ENCODE results near the gene CPB2.

- TF ChIP-seq, protein P1, sequence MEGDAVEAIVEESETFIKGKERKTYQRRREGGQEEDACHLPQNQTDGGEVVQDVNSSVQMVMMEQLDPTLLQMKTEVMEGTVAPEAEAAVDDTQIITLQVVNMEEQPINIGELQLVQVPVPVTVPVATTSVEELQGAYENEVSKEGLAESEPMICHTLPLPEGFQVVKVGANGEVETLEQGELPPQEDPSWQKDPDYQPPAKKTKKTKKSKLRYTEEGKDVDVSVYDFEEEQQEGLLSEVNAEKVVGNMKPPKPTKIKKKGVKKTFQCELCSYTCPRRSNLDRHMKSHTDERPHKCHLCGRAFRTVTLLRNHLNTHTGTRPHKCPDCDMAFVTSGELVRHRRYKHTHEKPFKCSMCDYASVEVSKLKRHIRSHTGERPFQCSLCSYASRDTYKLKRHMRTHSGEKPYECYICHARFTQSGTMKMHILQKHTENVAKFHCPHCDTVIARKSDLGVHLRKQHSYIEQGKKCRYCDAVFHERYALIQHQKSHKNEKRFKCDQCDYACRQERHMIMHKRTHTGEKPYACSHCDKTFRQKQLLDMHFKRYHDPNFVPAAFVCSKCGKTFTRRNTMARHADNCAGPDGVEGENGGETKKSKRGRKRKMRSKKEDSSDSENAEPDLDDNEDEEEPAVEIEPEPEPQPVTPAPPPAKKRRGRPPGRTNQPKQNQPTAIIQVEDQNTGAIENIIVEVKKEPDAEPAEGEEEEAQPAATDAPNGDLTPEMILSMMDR (IDR thresholded peaks at IDR 0.05 in 8 of 11, conservative IDR thresholded peaks at IDR 0.05 in 3 of 11): no peak
- TF ChIP-seq POLR2A (IDR thresholded peaks at IDR 0.05) (no peak), POLR2AphosphoS5 (IDR thresholded peaks at IDR 0.05) (peak; percentile 48 to 77 (median 59))
These were observed 19.7 kb upstream of the CPB2 start for GRCh38 chr13:46124531-46124966.
